Measurements from ENCODE around the gene TMEM117.
"Not testable (repeated sequence)": the region's sequence is repeated elsewhere in the genome, so short reads cannot be mapped to it uniquely, and the experiment has no call there.

TMEM117 gene

GRCh38 chr12:44377443-44378187 is 541.7 kb downstream of the TMEM117 start:
- H3K36me3 ChIP-seq (ENCODE audit: control insufficient read depth, insufficient read depth, low read length): no peaks in the 10 kb centered on the region
- H3K27ac ChIP-seq (ENCODE audit: low read depth, low read length): no peak overlapping the region
- H3K4me3 ChIP-seq (ENCODE audit: low read length): no peak overlapping the region
- H3K27me3 ChIP-seq (ENCODE audit: control insufficient read depth, insufficient read depth, low read length): no peaks in the 10 kb centered on the region
- no peak overlapping the region for H3K9ac ChIP-seq (ENCODE audit: low read length)
- peaks cover 3% of the 10 kb centered on the region for H3K4me1 ChIP-seq (ENCODE audit: control insufficient read depth, insufficient read depth, low read length)

GRCh38 chr12:44379113-44379512 is 543.2 kb downstream of the TMEM117 start:
- H3K27me3 ChIP-seq (ENCODE audit: control insufficient read depth, insufficient read depth, low read length); H3K9ac ChIP-seq (ENCODE audit: low read length); H3K4me1 ChIP-seq (ENCODE audit: control insufficient read depth, insufficient read depth, low read length); H3K4me3 ChIP-seq (ENCODE audit: low read length); H3K27ac ChIP-seq (ENCODE audit: low read depth, low read length); H3K36me3 ChIP-seq (ENCODE audit: control insufficient read depth, insufficient read depth, low read length): not testable (repeated sequence)

GRCh38 chr12:44379831-44380230 is 544.0 kb downstream of the TMEM117 start:
- H3K36me3 ChIP-seq (ENCODE audit: control insufficient read depth, insufficient read depth, low read length): no peaks in the 10 kb centered on the region
- H3K4me1 ChIP-seq (ENCODE audit: control insufficient read depth, insufficient read depth, low read length): peaks cover 3% of the 10 kb centered on the region
- no peak overlapping the region for H3K9ac ChIP-seq (ENCODE audit: low read length)
- no peak overlapping the region for H3K27ac ChIP-seq (ENCODE audit: low read depth, low read length)
- no peak overlapping the region for H3K4me3 ChIP-seq (ENCODE audit: low read length)
- H3K27me3 ChIP-seq (ENCODE audit: control insufficient read depth, insufficient read depth, low read length): no peaks in the 10 kb centered on the region

- Histone ChIP-seq H3K4me1 (ENCODE audit: control insufficient read depth, insufficient read depth, low read length) (peaks cover 3% of the 10 kb centered on the region), H3K27ac (ENCODE audit: low read depth, low read length) (no peak overlapping the region), H3K9ac (ENCODE audit: low read length) (no peak overlapping the region), H3K4me3 (ENCODE audit: low read length) (no peak overlapping the region), H3K36me3 (ENCODE audit: control insufficient read depth, insufficient read depth, low read length) (no peaks in the 10 kb centered on the region), H3K27me3 (ENCODE audit: control insufficient read depth, insufficient read depth, low read length) (no peaks in the 10 kb centered on the region)
These were observed 545.0 kb downstream of the TMEM117 start for GRCh38 chr12:44380861-44381260.

- Histone ChIP-seq H3K27ac (ENCODE audit: low read depth, low read length) (no peak overlapping the region), H3K4me1 (ENCODE audit: control insufficient read depth, insufficient read depth, low read length) (peaks cover 3% of the 10 kb centered on the region), H3K4me3 (ENCODE audit: low read length) (no peak overlapping the region), H3K9ac (ENCODE audit: low read length) (no peak overlapping the region), H3K36me3 (ENCODE audit: control insufficient read depth, insufficient read depth, low read length) (no peaks in the 10 kb centered on the region), H3K27me3 (ENCODE audit: control insufficient read depth, insufficient read depth, low read length) (no peaks in the 10 kb centered on the region)
These were observed 545.5 kb downstream of the TMEM117 start for GRCh38 chr12:44381341-44381740.

- Histone ChIP-seq H3K27ac (ENCODE audit: low read depth, low read length) (no peak overlapping the region), H3K4me3 (ENCODE audit: low read length) (no peak overlapping the region), H3K27me3 (ENCODE audit: control insufficient read depth, insufficient read depth, low read length) (no peaks in the 10 kb centered on the region), H3K36me3 (ENCODE audit: control insufficient read depth, insufficient read depth, low read length) (no peaks in the 10 kb centered on the region), H3K9ac (ENCODE audit: low read length) (no peak overlapping the region), H3K4me1 (ENCODE audit: control insufficient read depth, insufficient read depth, low read length) (no peaks in the 10 kb centered on the region)
These were observed 548.3 kb downstream of the TMEM117 start for GRCh38 chr12:44384136-44384535.

- no peak overlapping the region for H3K27ac ChIP-seq (ENCODE audit: low read depth, low read length)
- no peaks in the 10 kb centered on the region for H3K36me3 ChIP-seq (ENCODE audit: control insufficient read depth, insufficient read depth, low read length)
- no peaks in the 10 kb centered on the region for H3K27me3 ChIP-seq (ENCODE audit: control insufficient read depth, insufficient read depth, low read length)
- H3K4me1 ChIP-seq (ENCODE audit: control insufficient read depth, insufficient read depth, low read length): no peaks in the 10 kb centered on the region
- H3K4me3 ChIP-seq (ENCODE audit: low read length): no peak overlapping the region
- H3K9ac ChIP-seq (ENCODE audit: low read length): no peak overlapping the region
These were observed 550.1 kb downstream of the TMEM117 start for GRCh38 chr12:44385964-44386363.

- no peak overlapping the region for H3K27ac ChIP-seq (ENCODE audit: low read depth, low read length)
- H3K4me3 ChIP-seq (ENCODE audit: low read length): no peak overlapping the region
- H3K27me3 ChIP-seq (ENCODE audit: control insufficient read depth, insufficient read depth, low read length): no peaks in the 10 kb centered on the region
- no peaks in the 10 kb centered on the region for H3K36me3 ChIP-seq (ENCODE audit: control insufficient read depth, insufficient read depth, low read length)
- H3K9ac ChIP-seq (ENCODE audit: low read length): no peak overlapping the region
- no peaks in the 10 kb centered on the region for H3K4me1 ChIP-seq (ENCODE audit: control insufficient read depth, insufficient read depth, low read length)
These were observed 551.7 kb downstream of the TMEM117 start for GRCh38 chr12:44387581-44387980.

- no peaks in the 10 kb centered on the region for H3K27me3 ChIP-seq (ENCODE audit: control insufficient read depth, insufficient read depth, low read length)
- no peak overlapping the region for H3K4me3 ChIP-seq (ENCODE audit: low read length)
- H3K4me1 ChIP-seq (ENCODE audit: control insufficient read depth, insufficient read depth, low read length): no peaks in the 10 kb centered on the region
- no peaks in the 10 kb centered on the region for H3K36me3 ChIP-seq (ENCODE audit: control insufficient read depth, insufficient read depth, low read length)
- H3K27ac ChIP-seq (ENCODE audit: low read depth, low read length): no peak overlapping the region
- H3K9ac ChIP-seq (ENCODE audit: low read length): no peak overlapping the region
These were observed 553.2 kb downstream of the TMEM117 start for GRCh38 chr12:44389038-44389437.

- Histone ChIP-seq H3K4me3 (ENCODE audit: low read length) (no peak overlapping the region), H3K36me3 (ENCODE audit: control insufficient read depth, insufficient read depth, low read length) (no peaks in the 10 kb centered on the region), H3K27ac (ENCODE audit: low read depth, low read length) (no peak overlapping the region), H3K9ac (ENCODE audit: low read length) (no peak overlapping the region), H3K4me1 (ENCODE audit: control insufficient read depth, insufficient read depth, low read length) (no peaks in the 10 kb centered on the region), H3K27me3 (ENCODE audit: control insufficient read depth, insufficient read depth, low read length) (no peaks in the 10 kb centered on the region)
These were observed 554.0 kb downstream of the TMEM117 start for GRCh38 chr12:44389896-44390295.

GRCh38 chr12:44397631-44398030 is 561.8 kb downstream of the TMEM117 start:
- no peaks in the 10 kb centered on the region for H3K27me3 ChIP-seq (ENCODE audit: control insufficient read depth, insufficient read depth, low read length)
- no peak overlapping the region for H3K4me3 ChIP-seq (ENCODE audit: low read length)
- no peak overlapping the region for H3K9ac ChIP-seq (ENCODE audit: low read length)
- H3K27ac ChIP-seq (ENCODE audit: low read depth, low read length): no peak overlapping the region
- no peaks in the 10 kb centered on the region for H3K4me1 ChIP-seq (ENCODE audit: control insufficient read depth, insufficient read depth, low read length)
- no peaks in the 10 kb centered on the region for H3K36me3 ChIP-seq (ENCODE audit: control insufficient read depth, insufficient read depth, low read length)

GRCh38 chr12:44403185-44403584 is 567.3 kb downstream of the TMEM117 start:
- Histone ChIP-seq H3K27ac (ENCODE audit: low read depth, low read length) (no peak overlapping the region), H3K27me3 (ENCODE audit: control insufficient read depth, insufficient read depth, low read length) (no peaks in the 10 kb centered on the region), H3K36me3 (ENCODE audit: control insufficient read depth, insufficient read depth, low read length) (no peaks in the 10 kb centered on the region), H3K9ac (ENCODE audit: low read length) (no peak overlapping the region), H3K4me3 (ENCODE audit: low read length) (no peak overlapping the region), H3K4me1 (ENCODE audit: control insufficient read depth, insufficient read depth, low read length) (no peaks in the 10 kb centered on the region)

GRCh38 chr12:44405297-44405696 is 569.4 kb downstream of the TMEM117 start:
- Histone ChIP-seq H3K27me3 (ENCODE audit: control insufficient read depth, insufficient read depth, low read length) (no peaks in the 10 kb centered on the region), H3K36me3 (ENCODE audit: control insufficient read depth, insufficient read depth, low read length) (no peaks in the 10 kb centered on the region), H3K4me1 (ENCODE audit: control insufficient read depth, insufficient read depth, low read length) (no peaks in the 10 kb centered on the region), H3K9ac (ENCODE audit: low read length) (no peak overlapping the region), H3K27ac (ENCODE audit: low read depth, low read length) (no peak overlapping the region), H3K4me3 (ENCODE audit: low read length) (no peak overlapping the region)
